Measurements from ENCODE around the gene EVI5. TPM values are rescaled to one million over a fixed set of nuclear protein-coding genes. Genes with fewer than 3 reads are reported as not detected.

EVI5 gene
- total RNA-seq, 4 donors from 2014 or later: 16.3 to 135 (median 33.7) TPM

- TF ChIP-seq, protein P1, sequence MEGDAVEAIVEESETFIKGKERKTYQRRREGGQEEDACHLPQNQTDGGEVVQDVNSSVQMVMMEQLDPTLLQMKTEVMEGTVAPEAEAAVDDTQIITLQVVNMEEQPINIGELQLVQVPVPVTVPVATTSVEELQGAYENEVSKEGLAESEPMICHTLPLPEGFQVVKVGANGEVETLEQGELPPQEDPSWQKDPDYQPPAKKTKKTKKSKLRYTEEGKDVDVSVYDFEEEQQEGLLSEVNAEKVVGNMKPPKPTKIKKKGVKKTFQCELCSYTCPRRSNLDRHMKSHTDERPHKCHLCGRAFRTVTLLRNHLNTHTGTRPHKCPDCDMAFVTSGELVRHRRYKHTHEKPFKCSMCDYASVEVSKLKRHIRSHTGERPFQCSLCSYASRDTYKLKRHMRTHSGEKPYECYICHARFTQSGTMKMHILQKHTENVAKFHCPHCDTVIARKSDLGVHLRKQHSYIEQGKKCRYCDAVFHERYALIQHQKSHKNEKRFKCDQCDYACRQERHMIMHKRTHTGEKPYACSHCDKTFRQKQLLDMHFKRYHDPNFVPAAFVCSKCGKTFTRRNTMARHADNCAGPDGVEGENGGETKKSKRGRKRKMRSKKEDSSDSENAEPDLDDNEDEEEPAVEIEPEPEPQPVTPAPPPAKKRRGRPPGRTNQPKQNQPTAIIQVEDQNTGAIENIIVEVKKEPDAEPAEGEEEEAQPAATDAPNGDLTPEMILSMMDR (IDR thresholded peaks at IDR 0.05): no peak
- no peak for DNase-seq
- Histone ChIP-seq H3K36me3 (no peaks in the 10 kb centered on the region), H3K9me3 (no peaks in the 10 kb centered on the region), H3K4me3 (no peak overlapping the region), H3K27me3 (no peaks in the 10 kb centered on the region), H3K4me1 (no peaks in the 10 kb centered on the region), H3K27ac (no peak overlapping the region)
These were observed 16.0 kb downstream of the EVI5 start for GRCh38 chr1:92768915-92769314.

DNA sequence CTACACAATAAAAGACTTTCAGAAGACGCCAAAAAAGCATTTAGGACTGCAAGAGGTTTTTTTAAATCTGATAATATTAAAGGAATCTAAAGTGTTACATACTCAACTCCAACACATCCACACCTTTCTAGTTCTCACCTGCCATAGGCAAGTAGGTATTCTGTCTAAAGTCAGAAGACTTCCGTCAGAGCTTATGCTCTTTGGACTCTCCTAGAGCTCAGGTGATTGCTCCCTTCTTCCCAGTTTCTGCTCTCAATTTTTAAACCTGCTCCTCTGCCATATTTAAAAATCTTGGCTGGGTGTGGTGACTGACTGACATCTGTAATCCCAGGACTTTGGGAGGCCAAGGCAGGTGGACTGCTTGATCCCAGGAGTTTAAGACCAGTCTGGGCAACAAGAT, 16.6 kb downstream of the EVI5 start:
- Histone ChIP-seq H3K36me3 (no peaks in the 10 kb centered on the region), H3K27me3 (no peaks in the 10 kb centered on the region), H3K4me3 (no peak overlapping the region), H3K4me1 (no peaks in the 10 kb centered on the region), H3K9me3 (no peaks in the 10 kb centered on the region), H3K27ac (no peak overlapping the region)
- no peak for DNase-seq
- no peak for TF ChIP-seq POLR2A (IDR thresholded peaks at IDR 0.05)
- TF ChIP-seq, protein P1 (IDR thresholded peaks at IDR 0.05): no peak

GRCh38 chr1:92764116-92764515, 20.8 kb downstream of the EVI5 start:
- H3K9me3 ChIP-seq: no peaks in the 10 kb centered on the region
- no peaks in the 10 kb centered on the region for H3K4me1 ChIP-seq
- H3K4me3 ChIP-seq: no peak overlapping the region
- no peaks in the 10 kb centered on the region for H3K36me3 ChIP-seq
- no peak overlapping the region for H3K27ac ChIP-seq
- DNase-seq: no peak
- no peaks in the 10 kb centered on the region for H3K27me3 ChIP-seq
- TF ChIP-seq POLR2A (IDR thresholded peaks at IDR 0.05): no peak
- TF ChIP-seq, protein P1 (IDR thresholded peaks at IDR 0.05): no peak

- DNase-seq: no peak
- Histone ChIP-seq H3K4me3 (no peak overlapping the region), H3K4me1 (no peaks in the 10 kb centered on the region), H3K27me3 (no peaks in the 10 kb centered on the region), H3K9me3 (no peaks in the 10 kb centered on the region), H3K27ac (no peak overlapping the region), H3K36me3 (no peaks in the 10 kb centered on the region)
- TF ChIP-seq POLR2A (IDR thresholded peaks at IDR 0.05): no peak
- TF ChIP-seq, protein P1 (IDR thresholded peaks at IDR 0.05): no peak
These were observed 22.6 kb downstream of the EVI5 start for GRCh38 chr1:92762355-92762754.

GRCh38 chr1:92759361-92759760, 25.5 kb downstream of the EVI5 start:
- Histone ChIP-seq H3K27ac (no peak overlapping the region), H3K9me3 (no peaks in the 10 kb centered on the region), H3K27me3 (no peaks in the 10 kb centered on the region), H3K4me3 (no peak overlapping the region), H3K4me1 (no peaks in the 10 kb centered on the region), H3K36me3 (no peaks in the 10 kb centered on the region)
- DNase-seq: no peak
- TF ChIP-seq, protein P1 (IDR thresholded peaks at IDR 0.05): no peak
- no peak for TF ChIP-seq POLR2A (IDR thresholded peaks at IDR 0.05)

- H3K27me3 ChIP-seq: no peaks in the 10 kb centered on the region
- DNase-seq: no peak
- no peak for TF ChIP-seq POLR2A (IDR thresholded peaks at IDR 0.05)
- TF ChIP-seq, protein P1 (IDR thresholded peaks at IDR 0.05): no peak
- no peak overlapping the region for H3K27ac ChIP-seq
- H3K9me3 ChIP-seq: no peaks in the 10 kb centered on the region
- H3K4me1 ChIP-seq: no peaks in the 10 kb centered on the region
- H3K4me3 ChIP-seq: no peak overlapping the region
- H3K36me3 ChIP-seq: no peaks in the 10 kb centered on the region
These were observed 28.4 kb downstream of the EVI5 start for GRCh38 chr1:92756537-92756936.

Measured in Peyer's patch (tissue), 4 donors.